ENCODE data around the gene SFPQ.
"Not testable (repeated sequence)": the region's sequence is repeated elsewhere in the genome, so short reads cannot be mapped to it uniquely, and the experiment has no call there.

SFPQ gene

DNA sequence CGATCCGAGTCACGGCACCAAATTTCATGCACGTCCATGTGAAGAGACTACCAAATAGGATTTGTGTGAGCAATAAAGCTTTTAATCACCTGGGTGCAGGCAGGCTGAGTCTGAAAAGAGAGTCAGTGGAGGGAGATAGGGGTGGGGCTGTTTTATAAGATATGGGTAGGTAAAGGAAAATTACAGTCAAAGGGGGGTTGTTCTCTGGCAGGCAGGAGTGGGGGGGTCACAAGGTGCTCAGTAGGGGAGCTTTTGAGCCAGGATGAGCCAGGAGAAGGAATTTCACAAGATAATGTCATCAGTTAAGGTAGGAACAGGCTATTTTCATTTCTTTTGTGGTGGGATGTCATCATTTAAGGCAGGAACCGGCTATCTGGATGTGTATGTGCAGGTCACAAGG, 55.4 kb downstream of the SFPQ start:
- not testable (repeated sequence) for DNase-seq (ENCODE audit: low spot score)

DNA sequence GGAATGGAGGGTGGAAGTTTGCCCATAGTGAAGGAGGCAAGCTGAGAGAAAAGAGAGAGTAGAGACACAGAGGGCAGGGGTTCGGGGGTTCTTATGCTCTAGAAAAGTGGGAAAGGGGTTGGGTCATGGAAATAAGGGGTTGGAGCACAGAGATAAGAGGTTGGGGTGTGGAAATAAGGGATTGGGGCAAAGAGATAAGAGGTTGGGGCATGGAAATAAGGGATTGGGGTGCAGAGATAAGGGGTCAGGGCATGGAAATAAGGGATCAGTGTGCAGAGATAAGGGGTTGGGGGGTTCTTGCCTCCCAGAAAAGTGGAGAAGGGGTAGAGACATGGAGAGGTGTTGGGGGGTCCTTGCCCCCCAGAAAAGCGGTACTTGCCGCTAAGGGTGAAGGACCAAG, 56.2 kb downstream of the SFPQ start:
- no peak for DNase-seq (ENCODE audit: low spot score)

Data from hepatic stellate cell (primary cell).